Measurements from ENCODE around the gene CFC1B. TPM values are rescaled to one million over a fixed set of nuclear protein-coding genes. Genes with fewer than 3 reads are reported as not detected.
"Not testable (repeated sequence)": the region's sequence is repeated elsewhere in the genome, so short reads cannot be mapped to it uniquely, and the experiment has no call there.

Gene CFC1B
- polyA plus RNA-seq, result not detected

GRCh38 chr2:130520992-130521391 lies at the start of gene CFC1B:
CFC1B (plus strand) TSS chr2:130521222; CDS start chr2:130521485, 263 bp downstream.
- H3K27ac Mint-ChIP-seq; H3K4me1 Mint-ChIP-seq; DNase-seq; H3K36me3 Mint-ChIP-seq; H3K4me3 Mint-ChIP-seq; H3K9me3 Mint-ChIP-seq; H3K27me3 Mint-ChIP-seq (ENCODE audit: low read depth in 3 of 3): not testable (repeated sequence)

- not testable (repeated sequence) for H3K27ac Mint-ChIP-seq
Measured at GRCh38 chr2:130491073-130491472, 29.9 kb upstream of the CFC1B start.

GRCh38 chr2:130509228-130509627 lies 11.8 kb upstream of the CFC1B start, which contains the start of gene POTEI:
POTEI (minus strand) TSS chr2:130509328; CDS start chr2:130509235, 93 bp downstream.
- not testable (repeated sequence) for H3K27ac Mint-ChIP-seq; DNase-seq; H3K4me3 Mint-ChIP-seq; H3K27me3 Mint-ChIP-seq (ENCODE audit: low read depth in 3 of 3); H3K36me3 Mint-ChIP-seq; H3K4me1 Mint-ChIP-seq; H3K9me3 Mint-ChIP-seq

More at GRCh38 chr2:130491073-130491472, 29.9 kb upstream of the CFC1B start:
- not testable (repeated sequence) for DNase-seq; H3K4me3 Mint-ChIP-seq; H3K27me3 Mint-ChIP-seq (ENCODE audit: low read depth in 3 of 3); H3K36me3 Mint-ChIP-seq; H3K4me1 Mint-ChIP-seq; H3K9me3 Mint-ChIP-seq

- not testable (repeated sequence) for H3K4me3 Mint-ChIP-seq; H3K9me3 Mint-ChIP-seq; H3K4me1 Mint-ChIP-seq; H3K27me3 Mint-ChIP-seq (ENCODE audit: low read depth in 3 of 3); H3K36me3 Mint-ChIP-seq; H3K27ac Mint-ChIP-seq; DNase-seq
Measured at GRCh38 chr2:130510807-130511746, 9.9 kb upstream of the CFC1B start.

- DNase-seq; H3K27me3 Mint-ChIP-seq (ENCODE audit: low read depth in 3 of 3); H3K4me1 Mint-ChIP-seq; H3K27ac Mint-ChIP-seq; H3K9me3 Mint-ChIP-seq; H3K4me3 Mint-ChIP-seq; H3K36me3 Mint-ChIP-seq: not testable (repeated sequence)
Measured at GRCh38 chr2:130511747-130512451, 9.1 kb upstream of the CFC1B start.

GRCh38 chr2:130518516-130519106 lies 2.4 kb upstream of the CFC1B start:
- H3K4me1 Mint-ChIP-seq; H3K4me3 Mint-ChIP-seq; H3K9me3 Mint-ChIP-seq; H3K27ac Mint-ChIP-seq; H3K27me3 Mint-ChIP-seq (ENCODE audit: low read depth in 3 of 3); DNase-seq; H3K36me3 Mint-ChIP-seq: not testable (repeated sequence)

GRCh38 chr2:130522390-130522789 lies 1.4 kb downstream of the CFC1B start:
- not testable (repeated sequence) for H3K9me3 Mint-ChIP-seq, H3K27ac Mint-ChIP-seq

GRCh38 chr2:130527365-130527967 lies 6.4 kb downstream of the CFC1B start:
- H3K27ac Mint-ChIP-seq; H3K4me1 Mint-ChIP-seq; H3K9me3 Mint-ChIP-seq; H3K4me3 Mint-ChIP-seq; H3K27me3 Mint-ChIP-seq (ENCODE audit: low read depth in 3 of 3); H3K36me3 Mint-ChIP-seq; DNase-seq: not testable (repeated sequence)

More at GRCh38 chr2:130522390-130522789, 1.4 kb downstream of the CFC1B start:
- H3K27me3 Mint-ChIP-seq (ENCODE audit: low read depth in 3 of 3); DNase-seq; H3K4me1 Mint-ChIP-seq; H3K4me3 Mint-ChIP-seq; H3K36me3 Mint-ChIP-seq: not testable (repeated sequence)

GRCh38 chr2:130529545-130529944 lies 8.5 kb downstream of the CFC1B start:
- not testable (repeated sequence) for H3K4me1 Mint-ChIP-seq; H3K27me3 Mint-ChIP-seq (ENCODE audit: low read depth in 3 of 3); H3K27ac Mint-ChIP-seq; H3K4me3 Mint-ChIP-seq; H3K36me3 Mint-ChIP-seq; DNase-seq; H3K9me3 Mint-ChIP-seq

- H3K36me3 Mint-ChIP-seq; H3K4me3 Mint-ChIP-seq; H3K27ac Mint-ChIP-seq; H3K4me1 Mint-ChIP-seq; H3K27me3 Mint-ChIP-seq (ENCODE audit: low read depth in 3 of 3); H3K9me3 Mint-ChIP-seq; DNase-seq: not testable (repeated sequence)
Measured at GRCh38 chr2:130530212-130530611, 9.2 kb downstream of the CFC1B start.

GRCh38 chr2:130531225-130531624 lies 10.2 kb downstream of the CFC1B start:
- not testable (repeated sequence) for H3K36me3 Mint-ChIP-seq; H3K4me1 Mint-ChIP-seq; H3K27me3 Mint-ChIP-seq (ENCODE audit: low read depth in 3 of 3); DNase-seq; H3K9me3 Mint-ChIP-seq; H3K4me3 Mint-ChIP-seq; H3K27ac Mint-ChIP-seq

- H3K4me3 Mint-ChIP-seq; DNase-seq; H3K9me3 Mint-ChIP-seq; H3K27me3 Mint-ChIP-seq (ENCODE audit: low read depth in 3 of 3); H3K27ac Mint-ChIP-seq; H3K36me3 Mint-ChIP-seq; H3K4me1 Mint-ChIP-seq: not testable (repeated sequence)
Measured at GRCh38 chr2:130531672-130532071, 10.7 kb downstream of the CFC1B start.

GRCh38 chr2:130536654-130537053 lies 15.6 kb downstream of the CFC1B start:
- H3K36me3 Mint-ChIP-seq; H3K27ac Mint-ChIP-seq; H3K9me3 Mint-ChIP-seq; DNase-seq; H3K4me1 Mint-ChIP-seq; H3K27me3 Mint-ChIP-seq (ENCODE audit: low read depth in 3 of 3); H3K4me3 Mint-ChIP-seq: not testable (repeated sequence)

GRCh38 chr2:130538271-130538670 lies 17.2 kb downstream of the CFC1B start:
- not testable (repeated sequence) for H3K9me3 Mint-ChIP-seq; H3K4me3 Mint-ChIP-seq; H3K4me1 Mint-ChIP-seq; H3K36me3 Mint-ChIP-seq; H3K27ac Mint-ChIP-seq; DNase-seq; H3K27me3 Mint-ChIP-seq (ENCODE audit: low read depth in 3 of 3)
